Measurements from ENCODE around the gene ZNF468.
"Not testable (repeated sequence)": the region's sequence is repeated elsewhere in the genome, so short reads cannot be mapped to it uniquely, and the experiment has no call there.

ZNF468 gene

DNA sequence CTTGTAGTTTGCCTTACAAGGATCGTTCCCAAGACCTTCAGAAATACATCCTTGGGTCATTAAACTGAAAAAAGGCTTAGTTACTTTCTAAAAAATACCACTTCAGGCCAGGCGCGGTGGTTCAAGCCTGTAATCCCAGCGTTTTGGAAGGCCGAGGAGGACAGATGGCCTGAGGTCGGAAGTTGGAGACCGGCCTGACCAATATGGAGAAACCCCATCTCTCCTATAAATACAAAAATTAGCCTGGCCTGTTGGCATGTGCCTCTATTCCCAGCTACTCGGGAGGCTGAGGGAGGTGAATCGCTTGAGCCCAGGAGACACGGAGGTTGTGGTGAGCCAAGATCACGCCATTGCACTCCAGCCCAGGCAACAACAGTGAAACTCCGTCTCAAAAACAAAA is 33.7 kb downstream of the ZNF468 start:
- DNase-seq, result no peak

DNA sequence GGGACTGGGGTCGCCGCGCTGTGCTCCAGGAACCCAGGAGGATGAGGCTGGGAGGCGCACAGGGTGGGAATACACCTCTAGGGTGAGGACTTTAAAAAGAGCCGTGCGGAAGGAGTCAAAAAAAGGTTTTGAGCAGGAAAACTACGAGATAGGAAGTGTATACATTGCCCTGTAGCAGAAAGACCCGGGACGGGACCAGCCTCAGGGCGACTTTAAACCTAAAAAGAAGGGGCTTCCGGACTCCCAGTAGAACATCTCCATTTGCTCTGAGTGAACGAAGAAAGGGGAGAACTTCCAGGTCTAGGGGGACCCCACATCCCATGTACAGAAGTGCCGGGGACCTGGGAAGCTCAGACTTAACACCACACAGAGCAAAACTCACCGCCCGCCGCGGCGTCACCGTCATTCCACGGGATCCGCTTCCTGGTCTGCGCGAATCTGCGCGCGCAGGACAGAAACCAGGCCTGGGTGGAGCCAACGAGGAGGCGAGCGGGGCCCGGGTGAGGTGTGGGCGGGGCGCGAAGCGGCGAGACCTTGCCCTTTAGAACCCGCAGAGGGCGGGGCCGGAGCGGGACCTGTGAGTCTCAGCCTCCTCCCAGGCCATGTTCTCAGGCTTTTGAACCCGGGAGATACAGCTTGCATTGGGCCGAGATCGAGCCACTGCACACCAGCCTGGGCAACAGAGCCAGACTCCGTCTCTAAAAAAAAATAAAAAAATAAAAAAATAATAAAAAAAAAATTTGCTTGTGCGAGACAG is 36.0 kb downstream of the ZNF468 start, which contains the start of gene ZNF28:
TSS of gene ZNF28 (minus strand) at position 430 of the 757 bp plus-strand sequence. CDS start 3,675 bp downstream, outside the sequence.
- peak; percentile 25 to 34 for DNase-seq

DNA sequence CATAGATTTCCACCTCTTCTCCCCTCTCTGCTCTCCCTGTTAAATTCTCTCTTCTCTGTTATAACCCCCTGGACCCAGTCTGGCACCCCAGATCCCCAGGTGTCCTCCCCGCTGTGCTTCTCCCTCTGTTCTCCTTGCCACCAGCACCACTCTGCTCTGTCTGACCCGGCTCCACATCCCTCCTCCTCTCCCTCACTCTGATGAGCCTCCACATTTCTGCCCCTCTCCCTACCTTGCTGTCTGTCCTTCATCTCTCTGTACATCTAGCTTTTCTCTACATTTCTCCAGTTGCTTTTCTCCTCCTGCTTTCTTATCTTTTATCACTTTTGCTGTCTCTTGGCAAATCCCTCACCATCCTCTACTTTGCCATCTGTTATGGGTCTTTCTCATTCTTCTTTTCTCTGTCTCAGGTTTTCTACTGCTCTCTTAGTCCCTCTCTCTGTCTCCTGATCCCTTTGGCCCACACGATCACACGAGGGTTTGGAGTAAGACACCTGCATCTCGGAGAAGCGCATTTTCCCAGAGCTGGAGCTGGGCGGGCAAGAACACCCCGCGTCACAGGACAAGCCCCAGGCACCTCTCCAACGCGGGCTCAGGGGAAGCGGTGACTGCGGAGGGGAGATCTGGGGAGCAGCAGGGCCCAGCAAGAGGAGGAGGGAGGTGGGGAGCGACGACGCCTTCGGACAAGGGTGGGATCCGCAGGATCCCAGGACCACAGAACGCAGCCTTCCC is 36.8 kb downstream of the ZNF468 start:
- DNase-seq, result peak in 1 of 2 donors; percentile 10

DNA sequence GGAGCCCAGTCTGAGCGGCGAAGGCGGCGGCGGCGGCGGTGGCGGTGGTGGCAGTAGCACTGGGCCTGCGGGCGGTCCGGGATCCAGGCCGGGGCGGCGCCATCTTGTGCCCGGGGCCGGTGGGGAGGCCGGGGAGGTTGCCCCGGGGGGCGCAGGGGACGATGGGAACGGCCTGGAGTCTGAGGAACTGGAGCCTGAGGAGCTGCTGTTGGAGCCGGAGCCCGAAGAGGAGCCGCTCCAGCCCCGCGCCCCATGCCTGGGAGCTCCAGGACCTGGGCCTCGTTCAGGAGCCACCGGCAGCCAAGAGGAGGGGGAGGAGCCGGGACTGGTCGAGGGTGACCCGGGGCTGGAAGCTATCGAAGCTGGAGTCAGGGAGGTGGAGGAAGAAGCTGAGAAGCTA is 47.6 kb downstream of the ZNF468 start:
- no peak for DNase-seq

DNA sequence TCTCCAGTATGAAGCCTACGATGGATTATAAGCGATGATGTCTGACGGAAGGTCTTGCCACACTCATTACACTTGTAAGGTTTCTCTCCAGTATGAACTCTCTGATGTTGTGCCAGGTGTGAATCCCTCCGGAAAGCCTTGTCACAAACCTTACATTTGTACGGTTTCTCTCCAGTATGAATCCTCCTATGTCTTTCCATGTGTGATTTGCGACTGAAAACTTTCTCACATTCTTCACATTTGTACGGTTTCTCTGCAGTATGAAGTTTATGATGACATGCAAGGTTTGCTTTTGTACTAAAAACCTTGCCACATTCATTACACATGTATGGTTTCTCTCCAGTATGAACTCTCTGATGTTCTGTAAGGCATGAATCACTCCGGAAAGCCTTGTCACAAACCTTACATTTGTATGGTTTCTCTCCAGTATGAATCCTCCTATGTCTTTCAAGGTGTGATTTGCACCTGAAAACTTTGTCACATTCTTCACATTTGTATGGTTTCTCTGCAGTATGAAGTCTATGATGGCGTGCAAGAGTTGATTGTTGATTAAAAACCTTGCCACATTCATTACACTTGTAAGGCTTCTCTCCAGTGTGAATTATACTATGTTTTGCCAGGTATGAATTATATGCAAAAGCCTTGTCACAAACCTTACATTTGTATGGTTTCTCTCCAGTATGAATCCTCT is 57.3 kb downstream of the ZNF468 start:
- DNase-seq, result not testable (repeated sequence)

DNA sequence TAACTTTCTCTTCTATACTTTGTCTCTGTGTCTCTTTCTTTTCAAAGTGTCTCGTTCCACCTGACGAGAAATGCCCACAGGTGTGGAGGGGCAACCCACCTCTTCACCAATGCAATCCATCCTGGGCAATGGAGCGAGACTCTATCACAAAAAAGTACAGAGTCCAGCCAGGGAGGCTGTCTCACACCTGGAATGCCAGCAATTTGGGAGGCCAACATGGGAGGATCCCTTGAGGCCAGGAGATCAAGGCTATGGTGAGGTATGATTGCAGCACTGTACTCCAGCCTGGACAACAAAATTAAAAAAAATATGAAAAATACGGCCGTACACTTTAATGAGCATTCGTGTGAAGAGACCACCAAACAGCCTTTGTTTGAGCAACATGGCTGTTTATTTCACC is 68.0 kb downstream of the ZNF468 start:
- no peak for DNase-seq
